ENCODE measurements around the gene PCSK4. TPM values are rescaled to one million over a fixed set of nuclear protein-coding genes. Genes with fewer than 3 reads are reported as not detected.
A peak's percentile ranks its signal among the peaks of the same experiment; 100 is the strongest.

The PCSK4 gene
- total and polyA plus RNA-seq, 9 donors, result 0.83 to 9.4 (median 1.9) TPM; not detected in 1

- Histone ChIP-seq H3K4me1 (ENCODE audit: insufficient read depth) (no peaks in the 10 kb centered on the region), H3K9me3 (no peaks in the 10 kb centered on the region), H3K4me3 (no peak overlapping the region), H3K27ac (no peak overlapping the region), H3K36me3 (no peaks in the 10 kb centered on the region), H3K27me3 (no peaks in the 10 kb centered on the region)
- 84 to 89% (median 86%) methylated on average over 23 to 24 of the region's 24 CpGs for WGBS, 3 donors
- DNase-seq, result peak in 1 of 5 donors; percentile 21
- intact Hi-C loops (cut with DNase I), result no loop called here
- TF ChIP-seq CTCF (IDR thresholded peaks at IDR 0.05), result no peak
- TF ChIP-seq POLR2A (IDR thresholded peaks at IDR 0.05), result no peak
- TF ChIP-seq EP300 (IDR thresholded peaks at IDR 0.05), result no peak
These were observed 58.2 kb downstream of the PCSK4 start for GRCh38 chr19:1431759-1432506.

Other genes with a start within 250 kb of the PCSK4 start
- 100 to 1,000 TPM in 6 of 7 donors, 10 to 100 TPM in 1; 71.9 to 218 (median 148) TPM for gene ATP5F1D, start 248.6 kb downstream of the PCSK4 start, total RNA-seq
- gene ATP5F1D, start 248.6 kb downstream of the PCSK4 start, polyA plus RNA-seq, result 100 to 1,000 TPM in 1 of 2 donors, 1 to 10 TPM in 1; 1.3 to 110 TPM
- 100 to 1,000 TPM in 5 of 7 donors, 10 to 100 TPM in 2; 44.9 to 261 (median 107) TPM for gene MIDN, start 241.8 kb downstream of the PCSK4 start, total RNA-seq
- 10 to 100 TPM; 10.1 to 26.7 TPM for gene MIDN, start 241.8 kb downstream of the PCSK4 start, polyA plus RNA-seq
- gene CIRBP, start 221.0 kb downstream of the PCSK4 start, total RNA-seq, result 100 to 1,000 TPM; 602 to 917 (median 855) TPM
- 1,000 to 10,000 TPM in 1 of 2 donors, 100 to 1,000 TPM in 1; 610 to 1,254 TPM for gene CIRBP, start 221.0 kb downstream of the PCSK4 start, polyA plus RNA-seq
- 10 to 100 TPM; 21.7 to 72.5 (median 26.7) TPM for gene FAM174C, start 214.8 kb downstream of the PCSK4 start, total RNA-seq
- 10 to 100 TPM in 1 of 2 donors, under 1 TPM in 1; 0.30 to 35.2 TPM for gene FAM174C, start 214.8 kb downstream of the PCSK4 start, polyA plus RNA-seq
- not detected for gene EFNA2, start 204.5 kb downstream of the PCSK4 start, total RNA-seq
- under 1 TPM in 1 of 2 donors, not detected in 1; 0.11 TPM for gene EFNA2, start 204.5 kb downstream of the PCSK4 start, polyA plus RNA-seq
- 100 to 1,000 TPM in 1 of 7 donors, 10 to 100 TPM in 6; 65.6 to 112 (median 79.9) TPM for gene NDUFS7, start 106.4 kb downstream of the PCSK4 start, total RNA-seq
- 10 to 100 TPM in 1 of 2 donors, under 1 TPM in 1; 0.72 to 96.2 TPM for gene NDUFS7, start 106.4 kb downstream of the PCSK4 start, polyA plus RNA-seq
- 10 to 100 TPM in 6 of 7 donors, 1 to 10 TPM in 1; 8.3 to 34.1 (median 20.1) TPM for gene GAMT, start 88.8 kb downstream of the PCSK4 start, total RNA-seq
- 10 to 100 TPM in 1 of 2 donors, 1 to 10 TPM in 1; 8.0 to 13.8 TPM for gene GAMT, start 88.8 kb downstream of the PCSK4 start, polyA plus RNA-seq
- gene DAZAP1, start 82.8 kb downstream of the PCSK4 start, total RNA-seq, result 100 to 1,000 TPM in 1 of 7 donors, 10 to 100 TPM in 6; 35.4 to 113 (median 79.5) TPM
- gene DAZAP1, start 82.8 kb downstream of the PCSK4 start, polyA plus RNA-seq, result 10 to 100 TPM; 29.6 to 58.5 TPM
- 1,000 to 10,000 TPM; 1,643 to 7,253 (median 2,328) TPM for gene RPS15, start 52.0 kb downstream of the PCSK4 start, total RNA-seq
- gene RPS15, start 52.0 kb downstream of the PCSK4 start, polyA plus RNA-seq, result 1,000 to 10,000 TPM in 1 of 2 donors, 100 to 1,000 TPM in 1; 174 to 5,234 TPM
- under 1 TPM; under 0.01 to 0.28 (median 0.12) TPM for gene APC2, start 40.2 kb downstream of the PCSK4 start, total RNA-seq
- under 1 TPM in 1 of 2 donors, not detected in 1; 0.02 TPM for gene APC2, start 40.2 kb downstream of the PCSK4 start, polyA plus RNA-seq
- 10 to 100 TPM; 15.3 to 25.8 (median 22.2) TPM for gene C19orf25, start 11.1 kb downstream of the PCSK4 start, total RNA-seq
- 10 to 100 TPM in 1 of 2 donors, 1 to 10 TPM in 1; 1.1 to 26.3 TPM for gene C19orf25, start 11.1 kb downstream of the PCSK4 start, polyA plus RNA-seq
- 10 to 100 TPM in 2 of 7 donors, 1 to 10 TPM in 5; 2.9 to 13.0 (median 7.2) TPM for gene REEP6, start 831 bp upstream of the PCSK4 start, total RNA-seq
- 1 to 10 TPM; 9.2 to 9.7 TPM for gene REEP6, start 831 bp upstream of the PCSK4 start, polyA plus RNA-seq
- 1 to 10 TPM in 4 of 7 donors, under 1 TPM in 2, not detected in 1; 0.42 to 7.5 (median 2.0) TPM for gene ADAMTSL5, start 22.7 kb upstream of the PCSK4 start, total RNA-seq
- 1 to 10 TPM in 1 of 2 donors, under 1 TPM in 1; 0.19 to 4.9 TPM for gene ADAMTSL5, start 22.7 kb upstream of the PCSK4 start, polyA plus RNA-seq
- gene PLK5, start 33.7 kb upstream of the PCSK4 start, total RNA-seq, result 1 to 10 TPM in 2 of 7 donors, under 1 TPM in 1, not detected in 4; 0.11 to 1.1 (median 1.1) TPM
- gene PLK5, start 33.7 kb upstream of the PCSK4 start, polyA plus RNA-seq, result under 1 TPM in 1 of 2 donors, not detected in 1; 0.23 TPM
- 10 to 100 TPM; 20.9 to 54.4 (median 35.3) TPM for gene MEX3D, start 78.0 kb upstream of the PCSK4 start, total RNA-seq
- 10 to 100 TPM in 1 of 2 donors, 1 to 10 TPM in 1; 7.3 to 17.6 TPM for gene MEX3D, start 78.0 kb upstream of the PCSK4 start, polyA plus RNA-seq
- 10 to 100 TPM; 53.3 to 94.7 (median 74.4) TPM for gene MBD3, start 102.5 kb upstream of the PCSK4 start, total RNA-seq
- 10 to 100 TPM in 1 of 2 donors, 1 to 10 TPM in 1; 2.1 to 74.3 TPM for gene MBD3, start 102.5 kb upstream of the PCSK4 start, polyA plus RNA-seq
- gene UQCR11, start 115.1 kb upstream of the PCSK4 start, total RNA-seq, result 100 to 1,000 TPM in 3 of 7 donors, 10 to 100 TPM in 4; 39.5 to 132 (median 98.2) TPM
- 10 to 100 TPM; 66.9 to 87.9 TPM for gene UQCR11, start 115.1 kb upstream of the PCSK4 start, polyA plus RNA-seq
- 10 to 100 TPM; 28.0 to 85.3 (median 76.6) TPM for gene TCF3, start 162.3 kb upstream of the PCSK4 start, total RNA-seq
- gene TCF3, start 162.3 kb upstream of the PCSK4 start, polyA plus RNA-seq, result 10 to 100 TPM; 17.0 to 56.9 TPM